GM21576 (cell line): Measurements from ENCODE around the gene ABCC2.
"Not testable (repeated sequence)": the region's sequence is repeated elsewhere in the genome, so short reads cannot be mapped to it uniquely, and the experiment has no call there.

Experiments
- ATAC-seq: cut with Tn5 transposase; IDR thresholded peaks from one replicate; pipeline ENCODE4 v1.9.1; 2021; ENCODE audit warnings: mild to moderate bottlenecking, moderate library complexity; ENCODE audit not compliant: unreplicated experiment

ABCC2 gene

DNA sequence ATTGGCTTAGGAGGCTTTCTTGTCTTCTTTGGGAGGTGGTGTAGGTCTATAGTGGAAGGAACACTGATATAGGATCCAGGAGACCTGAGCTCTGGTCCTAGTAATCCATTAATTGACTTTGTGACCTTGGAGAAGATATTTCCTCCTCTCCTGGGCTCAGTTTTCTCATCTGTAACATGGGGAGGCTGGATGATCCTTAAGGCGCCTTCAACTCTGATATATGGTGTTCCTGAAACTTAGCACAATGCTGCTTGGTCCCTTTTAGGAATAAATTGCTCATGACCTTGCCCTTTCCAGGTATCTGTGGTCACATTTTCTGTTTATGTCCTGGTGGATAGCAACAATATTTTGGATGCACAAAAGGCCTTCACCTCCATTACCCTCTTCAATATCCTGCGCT is 25.3 kb downstream of the ABCC2 start:
- ATAC-seq, result no peak

DNA sequence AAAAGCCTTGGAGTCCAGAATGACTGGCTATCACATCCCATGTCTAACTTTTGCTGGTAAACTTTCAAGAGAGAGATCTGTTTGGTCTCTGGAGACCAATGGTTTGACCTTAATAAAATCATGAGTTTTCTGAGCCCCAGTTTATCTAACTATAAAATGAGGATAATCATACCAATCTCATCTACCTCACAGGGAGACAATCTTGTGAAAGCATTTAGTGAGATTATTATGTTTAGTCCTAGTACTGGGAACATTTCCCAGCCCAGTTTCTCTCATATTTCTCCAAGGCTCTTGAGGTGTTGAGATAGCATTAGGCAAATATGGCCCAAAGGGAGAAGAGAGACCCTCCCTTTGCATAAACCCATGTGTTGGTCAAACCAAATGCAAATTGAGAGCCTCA is 25.8 kb downstream of the ABCC2 start:
- ATAC-seq, result no peak

DNA sequence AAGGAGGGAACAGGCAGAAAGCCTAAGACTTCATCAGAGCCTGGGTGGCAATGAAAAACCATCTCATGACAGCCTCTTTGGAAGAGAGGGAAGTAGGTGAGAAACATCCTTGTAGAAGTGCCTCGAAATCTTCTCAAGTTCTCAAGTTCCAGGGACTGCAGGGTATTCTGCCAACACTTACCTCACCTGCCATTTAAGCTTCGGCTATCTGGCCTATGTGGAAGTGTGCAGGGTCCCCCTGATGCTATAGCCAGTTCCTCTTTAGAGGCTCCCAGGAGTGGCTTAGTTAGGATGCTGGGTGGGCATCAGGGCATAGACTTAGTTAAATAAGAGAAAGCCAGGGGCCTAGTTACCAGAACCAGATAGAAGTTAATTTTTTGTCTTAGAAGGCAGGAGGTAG is 27.0 kb downstream of the ABCC2 start:
- no peak for ATAC-seq

DNA sequence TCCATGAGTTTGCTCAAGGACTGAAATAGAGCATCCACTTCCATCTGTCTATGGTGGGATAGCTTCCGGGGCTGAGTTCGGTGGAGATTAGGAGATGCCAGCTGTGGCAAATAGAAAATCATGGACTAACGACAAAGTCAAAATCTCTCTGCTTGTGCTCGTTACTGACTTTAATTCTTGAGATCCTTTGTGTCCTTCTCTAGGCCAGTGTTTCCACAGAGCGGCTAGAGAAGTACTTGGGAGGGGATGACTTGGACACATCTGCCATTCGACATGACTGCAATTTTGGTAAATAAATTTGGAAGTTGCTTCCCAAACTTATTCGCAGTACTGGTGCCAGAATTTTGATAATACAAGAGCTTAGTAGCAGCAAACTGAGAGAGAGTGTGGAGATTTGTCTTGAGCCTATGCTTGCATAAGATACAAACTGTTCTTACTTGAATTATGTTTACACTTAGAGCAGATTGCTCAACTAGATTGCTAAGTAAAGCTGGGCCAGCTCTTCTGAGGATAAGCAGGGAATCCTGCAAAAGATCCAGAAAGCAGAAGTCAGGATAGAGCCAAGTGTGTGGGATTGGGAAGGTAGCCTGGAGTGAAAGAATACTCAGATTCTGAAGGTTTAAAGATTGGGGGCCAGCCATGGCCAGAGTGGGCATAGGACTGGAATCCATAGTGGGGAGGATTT is 27.6 kb downstream of the ABCC2 start:
- ATAC-seq, result no peak

DNA sequence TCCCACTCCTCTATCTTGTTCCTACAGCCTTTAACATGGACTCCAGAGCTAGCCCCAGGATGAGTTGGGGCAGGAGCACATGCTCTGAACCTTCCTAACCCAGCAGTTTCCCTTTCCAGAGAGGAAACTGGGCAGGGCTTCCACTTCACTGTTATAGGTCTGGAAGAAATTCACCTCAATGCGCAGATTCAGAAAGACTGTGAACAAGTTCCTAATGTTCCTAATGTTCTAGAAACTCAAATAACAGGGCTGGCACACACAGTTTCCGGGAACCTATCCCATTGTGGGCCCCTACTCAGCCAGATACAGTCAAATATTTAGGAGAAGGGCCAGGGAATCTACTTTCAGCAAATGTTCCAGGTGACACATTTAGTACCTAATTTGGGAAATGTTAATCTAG is 29.7 kb downstream of the ABCC2 start:
- ATAC-seq, result no peak

DNA sequence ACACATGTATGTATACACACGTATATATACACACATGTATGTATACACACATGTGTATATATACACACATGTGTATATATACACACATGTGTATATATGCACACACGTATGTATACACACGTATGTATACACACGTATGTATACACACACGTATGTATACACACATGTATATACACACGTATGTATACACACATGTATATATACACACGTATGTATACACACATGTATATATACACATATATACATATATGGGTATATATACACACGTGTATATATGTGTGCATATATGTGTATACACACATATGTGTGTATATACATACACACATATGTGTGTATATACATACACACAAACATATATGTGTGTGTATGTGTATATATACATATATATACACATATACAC is 31.7 kb downstream of the ABCC2 start:
- no peak for ATAC-seq

DNA sequence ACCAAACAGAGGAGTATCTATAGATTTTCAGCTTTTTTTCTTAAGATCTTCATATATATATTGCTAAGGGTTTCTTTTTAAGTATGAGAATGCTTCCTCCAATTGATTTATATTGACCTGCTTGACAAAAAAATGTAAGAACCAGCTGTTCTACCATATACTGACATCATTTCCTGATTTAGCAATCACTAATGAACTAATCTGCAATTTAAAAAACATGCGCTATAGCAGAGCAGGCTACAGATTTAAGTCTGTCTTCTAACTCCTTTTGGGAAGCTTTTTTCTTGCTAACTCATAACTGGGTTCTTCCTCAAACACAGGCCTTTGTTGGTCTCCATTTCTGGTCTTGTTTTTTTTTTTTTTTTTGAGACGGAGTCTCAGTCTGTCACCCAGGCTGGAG is 33.2 kb downstream of the ABCC2 start:
- ATAC-seq, result no peak

DNA sequence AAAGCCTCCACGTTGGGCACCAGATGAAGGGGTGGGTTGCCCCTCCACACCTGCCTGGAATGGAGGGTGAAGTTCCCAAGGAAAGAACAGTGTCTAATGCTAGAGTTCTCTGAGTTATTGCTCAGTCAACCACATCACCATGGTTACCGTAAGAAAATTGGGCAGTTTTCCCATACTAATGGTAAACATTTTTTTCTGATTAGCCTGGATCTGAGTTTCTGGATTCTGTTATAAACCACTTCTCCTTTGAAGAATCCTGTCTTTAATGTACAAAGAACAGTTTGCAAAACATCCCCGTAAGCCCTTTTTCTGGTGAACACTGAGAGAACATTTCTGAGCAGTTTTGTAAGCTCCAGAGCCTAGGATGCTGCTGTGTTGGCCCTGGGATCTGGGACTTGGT is 45.5 kb downstream of the ABCC2 start:
- ATAC-seq, result no peak

DNA sequence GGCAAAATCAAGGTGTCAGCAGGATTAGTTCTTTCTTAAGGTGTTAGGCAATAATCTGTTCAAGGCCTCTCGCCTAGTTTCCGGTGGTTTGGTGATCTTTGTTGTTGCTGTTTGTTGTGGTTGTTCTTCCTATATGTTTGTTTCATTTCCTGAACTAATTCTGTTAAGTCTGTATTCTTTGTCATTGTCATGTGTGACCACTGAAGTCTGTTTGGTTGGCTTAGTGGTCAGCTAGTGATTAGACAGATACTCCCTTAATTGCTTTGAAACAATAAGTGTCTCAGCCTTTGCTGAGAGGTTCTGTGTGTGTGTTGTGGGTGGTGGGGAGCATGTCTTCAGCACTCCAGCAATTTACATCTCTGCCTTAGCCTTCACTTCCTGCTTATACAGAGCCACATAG is 46.0 kb downstream of the ABCC2 start:
- ATAC-seq, result no peak

DNA sequence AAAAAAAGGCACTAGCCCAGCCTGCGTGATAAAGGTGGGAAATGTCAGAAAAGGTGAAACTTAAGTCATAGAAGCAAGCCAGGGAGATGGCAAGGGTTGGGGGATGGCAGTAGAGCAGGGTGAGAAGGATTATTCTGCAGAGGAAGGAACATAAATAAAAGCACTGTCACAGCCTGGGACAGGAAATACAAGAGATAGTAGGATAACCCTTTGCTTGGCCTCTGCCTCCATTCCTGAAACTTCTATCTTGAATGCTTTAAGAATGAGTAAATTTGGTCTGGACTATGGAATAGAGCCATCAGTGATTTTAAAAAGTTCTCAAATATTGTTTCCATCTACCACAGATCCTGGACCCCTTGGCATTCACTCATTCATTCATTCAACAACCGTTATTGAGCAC is 50.0 kb downstream of the ABCC2 start:
- no peak for ATAC-seq

DNA sequence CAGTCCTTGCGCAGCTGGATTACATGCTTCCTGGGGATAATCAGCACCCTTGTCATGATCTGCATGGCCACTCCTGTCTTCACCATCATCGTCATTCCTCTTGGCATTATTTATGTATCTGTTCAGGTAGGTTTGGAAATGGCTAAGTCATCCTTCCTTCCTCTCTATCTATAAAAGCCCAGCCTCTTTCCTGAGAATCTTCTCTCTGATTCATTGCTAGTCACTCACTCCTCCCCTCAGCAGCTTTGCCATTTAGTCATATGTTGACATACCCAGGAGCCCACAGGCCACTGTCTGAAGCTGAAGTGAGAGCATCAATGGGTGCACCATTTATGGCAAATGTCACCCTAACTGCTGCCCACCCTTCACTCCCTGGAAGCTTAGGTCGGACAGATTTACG is 52.0 kb downstream of the ABCC2 start:
- ATAC-seq, result no peak

DNA sequence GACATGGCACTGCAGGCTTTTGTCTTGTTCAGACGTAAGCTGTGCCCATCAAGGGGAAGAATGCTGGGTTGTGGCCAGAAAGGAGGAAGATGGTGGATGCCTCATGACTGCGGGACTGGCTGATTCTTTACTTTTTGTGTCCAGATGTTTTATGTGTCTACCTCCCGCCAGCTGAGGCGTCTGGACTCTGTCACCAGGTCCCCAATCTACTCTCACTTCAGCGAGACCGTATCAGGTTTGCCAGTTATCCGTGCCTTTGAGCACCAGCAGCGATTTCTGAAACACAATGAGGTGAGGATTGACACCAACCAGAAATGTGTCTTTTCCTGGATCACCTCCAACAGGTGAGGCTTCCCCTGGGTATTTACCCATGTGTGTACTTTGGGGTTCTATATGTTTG is 53.5 kb downstream of the ABCC2 start:
- ATAC-seq, result no peak

DNA sequence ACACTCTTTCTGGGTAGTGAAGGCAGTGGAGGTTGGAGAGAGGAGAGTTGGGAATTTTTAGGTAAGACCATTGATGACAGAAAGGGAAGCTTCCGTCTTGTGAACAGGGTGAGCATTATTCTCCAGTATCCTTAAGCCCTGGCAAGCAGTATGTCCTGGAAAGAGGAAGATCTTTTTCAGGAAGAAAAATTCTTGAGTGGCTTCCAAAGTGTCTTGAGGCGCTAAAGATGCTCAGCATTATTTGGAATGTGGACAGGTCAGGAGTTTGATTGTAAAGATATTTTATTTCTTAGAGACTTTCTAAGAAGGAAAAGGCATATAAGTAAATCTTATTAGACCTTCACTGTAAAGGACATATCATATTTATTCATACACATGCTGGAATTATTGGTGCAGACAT is 54.3 kb downstream of the ABCC2 start:
- ATAC-seq, result no peak

DNA sequence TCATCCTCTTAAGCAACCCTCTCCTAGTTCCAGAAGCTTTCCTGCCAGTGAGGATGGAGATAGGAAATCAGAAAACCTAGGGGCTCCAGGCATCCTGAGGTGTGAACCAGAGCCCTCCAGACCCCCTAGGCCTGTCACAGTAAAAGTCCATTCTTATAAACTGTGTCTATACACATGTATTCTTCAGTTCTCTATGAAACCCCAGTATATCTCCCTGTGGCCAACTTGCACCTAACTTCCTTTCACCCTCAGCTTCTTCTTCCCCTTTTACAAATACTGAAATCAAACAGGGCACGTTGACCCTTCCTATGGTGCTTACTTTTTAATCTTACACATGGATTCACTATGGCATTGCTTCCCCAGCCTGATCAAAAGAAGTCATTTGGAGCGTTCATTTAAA is 58.4 kb downstream of the ABCC2 start:
- not testable (repeated sequence) for ATAC-seq

DNA sequence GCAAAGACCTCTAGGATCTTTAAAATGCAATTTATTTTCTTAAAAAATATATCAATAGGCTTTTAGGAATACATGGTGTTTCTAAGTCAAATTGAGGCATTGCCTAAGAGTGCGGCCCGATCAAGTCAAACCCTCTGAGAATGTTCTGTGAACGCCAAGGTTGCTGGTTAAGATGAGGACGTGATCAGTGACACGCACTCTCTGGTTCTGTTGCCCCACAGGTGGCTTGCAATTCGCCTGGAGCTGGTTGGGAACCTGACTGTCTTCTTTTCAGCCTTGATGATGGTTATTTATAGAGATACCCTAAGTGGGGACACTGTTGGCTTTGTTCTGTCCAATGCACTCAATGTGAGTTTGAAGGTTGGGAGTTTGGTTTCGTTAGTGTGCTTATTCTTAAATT is 59.3 kb downstream of the ABCC2 start:
- ATAC-seq, result no peak

DNA sequence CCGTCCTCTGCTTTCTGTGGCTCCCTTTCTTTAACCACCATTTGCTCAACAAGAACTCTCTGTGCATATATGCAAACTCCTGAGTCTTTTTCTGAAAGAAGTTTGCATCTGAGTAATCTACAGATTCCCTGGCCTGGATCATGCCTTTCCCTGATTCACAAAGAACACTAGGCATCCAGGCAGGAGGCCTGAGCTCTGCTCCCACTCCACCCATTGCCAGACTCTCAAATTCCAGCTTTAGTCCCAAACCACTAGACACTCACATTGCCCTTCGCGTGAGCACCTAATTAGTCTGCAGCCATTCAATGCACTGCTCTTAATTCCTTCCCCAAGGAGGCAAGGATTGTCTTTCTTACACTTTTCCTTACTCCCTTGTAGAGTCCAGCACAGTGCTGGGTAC is 60.9 kb downstream of the ABCC2 start:
- ATAC-seq, result no peak

DNA sequence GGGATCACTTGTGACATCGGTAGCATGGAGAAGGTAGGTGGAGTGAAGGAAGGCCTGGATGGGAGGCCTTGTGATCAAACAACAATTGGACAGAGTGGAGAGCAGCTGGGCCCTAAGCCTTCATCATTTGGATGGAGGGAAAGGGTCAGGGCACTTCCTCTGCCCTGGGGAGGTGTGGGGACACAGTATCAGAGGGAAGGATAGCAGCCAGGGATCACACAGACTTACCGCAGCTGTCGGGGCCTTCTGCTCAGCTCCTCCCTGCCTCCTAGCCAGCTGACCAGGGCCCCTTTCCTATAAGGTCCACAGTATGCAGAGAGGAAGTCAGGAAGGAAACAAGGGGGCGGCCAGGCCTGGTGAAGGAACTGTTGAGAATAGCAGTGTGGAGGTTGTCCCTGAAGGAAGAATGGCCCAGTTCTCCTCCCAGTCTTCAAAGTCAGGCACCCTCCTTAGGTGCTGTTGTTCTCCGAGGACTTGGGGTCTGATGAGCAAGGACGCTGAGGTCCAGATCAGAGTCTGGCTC is 62.1 kb downstream of the ABCC2 start:
- ATAC-seq, result no peak

DNA sequence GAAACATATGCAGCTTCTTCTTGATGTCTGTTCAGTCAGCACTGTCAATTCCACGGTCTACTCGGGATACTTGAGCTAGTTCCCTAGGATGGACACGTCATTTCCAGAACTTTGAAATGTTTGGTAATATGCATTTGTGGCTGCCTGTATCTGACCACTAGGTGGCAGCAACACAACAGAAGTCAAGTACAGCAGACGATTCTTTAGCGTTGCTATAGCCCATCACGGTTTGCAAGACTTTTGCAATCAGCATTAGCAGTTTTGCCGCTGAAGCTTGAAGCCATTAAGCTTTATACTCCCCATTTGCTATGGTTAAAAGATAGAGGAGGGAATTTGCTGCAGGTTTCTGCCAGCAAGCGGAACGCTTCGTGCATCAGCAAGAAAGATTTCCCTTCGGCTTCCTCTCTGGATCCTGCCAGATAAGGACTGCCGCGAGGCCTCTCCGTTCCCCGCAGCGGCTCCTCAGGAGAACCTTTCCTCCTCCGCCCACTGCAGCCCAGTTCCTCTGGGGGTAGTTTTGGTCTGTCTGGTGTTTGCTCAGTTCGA is 63.5 kb downstream of the ABCC2 start:
- no peak for ATAC-seq

DNA sequence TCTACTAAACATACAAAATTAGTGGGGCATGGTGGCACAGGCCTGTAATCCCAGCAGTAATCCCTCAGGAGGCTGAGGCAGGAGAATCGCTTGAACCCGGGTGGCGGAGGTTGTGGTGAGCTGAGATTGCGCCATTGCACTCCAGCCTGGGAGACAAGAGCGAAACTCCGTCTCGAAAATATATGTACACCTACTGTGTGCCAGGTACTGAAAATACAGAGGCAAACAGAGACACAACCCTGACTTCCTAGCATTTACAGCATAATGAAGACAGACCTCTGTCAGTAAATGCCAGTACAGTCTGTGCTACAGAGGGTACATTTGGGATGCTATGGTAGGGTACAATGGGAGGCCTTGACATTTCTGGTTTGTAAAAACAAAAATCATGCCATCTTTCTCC is 66.6 kb downstream of the ABCC2 start:
- no peak for ATAC-seq

DNA sequence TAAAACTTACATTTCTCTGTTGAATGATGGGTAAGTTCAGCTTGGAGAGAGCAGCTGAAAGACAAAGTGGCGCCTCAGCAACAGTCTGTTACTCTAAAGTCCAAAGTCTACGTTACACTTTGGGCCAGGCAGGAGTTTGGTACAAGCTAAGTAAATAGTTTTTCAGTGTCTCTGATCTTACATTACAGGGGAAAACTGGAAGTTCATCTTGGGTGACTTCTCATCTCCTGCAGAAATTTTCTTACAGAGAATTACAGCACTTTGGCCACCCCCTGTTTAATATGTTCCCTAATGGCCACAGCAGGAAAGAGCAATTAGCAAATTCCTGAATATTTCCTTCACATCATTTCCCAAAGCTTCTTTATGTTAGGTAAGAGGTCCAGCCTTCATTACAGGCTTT is 67.1 kb downstream of the ABCC2 start:
- ATAC-seq, result no peak

DNA sequence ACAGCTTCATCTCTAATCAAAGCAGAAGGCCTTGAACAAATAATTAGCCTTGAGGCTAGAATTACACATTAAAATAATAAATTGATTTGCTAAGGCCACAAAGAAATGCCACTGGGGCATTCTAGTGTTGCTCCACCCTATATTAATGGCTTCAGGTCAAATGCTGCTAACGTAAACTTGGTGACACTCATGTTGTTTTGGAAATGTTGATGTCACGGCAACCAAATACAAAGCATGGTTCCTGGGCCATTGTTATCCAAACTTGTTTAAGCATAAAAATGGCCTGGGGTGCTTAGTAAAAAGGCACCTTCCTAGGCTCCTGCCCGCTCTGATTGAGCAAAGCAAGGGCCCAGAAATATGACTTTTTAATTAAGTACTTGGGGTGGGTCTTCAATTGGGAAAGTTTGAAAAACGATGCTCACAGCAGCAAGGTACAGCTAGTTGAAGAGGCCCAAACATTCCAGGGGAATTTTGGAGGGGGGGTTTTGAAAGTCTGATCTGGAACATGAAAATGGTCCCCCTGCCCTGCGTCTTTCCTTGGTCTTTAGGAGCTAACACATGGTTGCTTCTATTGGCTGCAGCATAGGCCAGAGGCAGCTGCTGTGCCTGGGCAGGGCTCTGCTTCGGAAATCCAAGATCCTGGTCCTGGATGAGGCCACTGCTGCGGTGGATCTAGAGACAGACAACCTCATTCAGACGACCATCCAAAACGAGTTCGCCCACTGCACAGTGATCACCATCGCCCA is 67.8 kb downstream of the ABCC2 start:
- no peak for ATAC-seq

DNA sequence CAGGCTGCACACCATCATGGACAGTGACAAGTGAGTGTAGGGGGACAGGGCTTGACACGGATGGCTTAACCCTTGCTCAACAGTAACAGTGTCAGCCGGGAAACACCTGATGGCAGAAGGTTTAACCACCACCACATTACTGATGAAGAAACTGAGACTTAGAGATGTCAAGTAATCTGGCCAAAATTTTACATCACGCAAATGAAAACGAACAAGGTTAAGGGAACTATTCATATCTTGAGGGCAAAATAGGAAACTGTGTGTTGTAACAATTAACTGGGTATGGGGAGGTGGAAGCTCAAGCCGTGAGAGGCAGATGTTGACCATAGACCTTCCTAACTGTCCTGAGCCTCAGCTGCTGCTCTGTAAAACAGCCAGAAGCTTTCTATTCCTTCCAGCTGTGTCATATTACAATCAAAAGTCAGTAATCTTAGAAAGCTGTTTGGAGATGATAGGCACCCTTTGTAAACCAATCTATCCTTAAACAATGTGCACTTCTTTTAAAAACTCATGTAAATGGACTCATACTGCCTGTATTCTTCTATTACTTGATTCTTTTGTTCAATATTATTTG is 68.4 kb downstream of the ABCC2 start:
- ATAC-seq, result no peak
